SK-N-SH (cell line): Measurements from ENCODE around the gene RPL11.

Source experiments
- EP300 ChIP-seq, 2 experiments: IDR thresholded peaks; 2 replicates each; pipeline versions ENCODE4 v1.4.0 to v1.6.1; 2012; ENCODE audit warnings: borderline replicate concordance in 1 of 2, low read depth in 1 of 2, low read length in 1 of 2
- MXI1 ChIP-seq: IDR thresholded peaks from 2 replicates; pipeline ENCODE4 v1.6.1; 2012; ENCODE audit warnings: mild to moderate bottlenecking, low read depth, low read length, improper control_type of control experiment
- NRF1 ChIP-seq: IDR thresholded peaks from 2 replicates; pipeline ENCODE4 v1.6.1; 2012; ENCODE audit warnings: low read depth, mild to moderate bottlenecking, low read length
- POLR2AphosphoS5 ChIP-seq: IDR thresholded peaks from 2 replicates; pipeline ENCODE4 v1.6.1; 2012; ENCODE audit warnings: low read depth, low read length
- RCOR1 ChIP-seq: fragments of 150-350 bp; IDR thresholded peaks from 2 replicates; pipeline ENCODE4 v1.6.1; 2017; ENCODE audit warnings: antibody characterized with exemption, low read length
- YY1 ChIP-seq: IDR thresholded peaks from 2 replicates; pipeline ENCODE4 v1.4.0; 2012; ENCODE audit warnings: low read depth, mild to moderate bottlenecking
- TF ChIP-seq, protein P1 (sequence below): IDR thresholded peaks from 2 replicates; pipeline ENCODE4 v1.6.1; 2012; ENCODE audit warnings: mild to moderate bottlenecking, low read depth, low read length, moderate library complexity
- TF ChIP-seq, protein P2 (sequence below): IDR thresholded peaks from 2 replicates; pipeline ENCODE4 v1.4.0; 2012; ENCODE audit warnings: low read depth, borderline replicate concordance
- TF ChIP-seq, protein P3 (sequence below): fragments of 200-600 bp; sonication (generic); IDR thresholded peaks from 2 replicates; pipeline ENCODE4 v1.6.1; 2017; ENCODE audit warnings: antibody characterized with exemption, mild to moderate bottlenecking, moderate library complexity

DNA sequence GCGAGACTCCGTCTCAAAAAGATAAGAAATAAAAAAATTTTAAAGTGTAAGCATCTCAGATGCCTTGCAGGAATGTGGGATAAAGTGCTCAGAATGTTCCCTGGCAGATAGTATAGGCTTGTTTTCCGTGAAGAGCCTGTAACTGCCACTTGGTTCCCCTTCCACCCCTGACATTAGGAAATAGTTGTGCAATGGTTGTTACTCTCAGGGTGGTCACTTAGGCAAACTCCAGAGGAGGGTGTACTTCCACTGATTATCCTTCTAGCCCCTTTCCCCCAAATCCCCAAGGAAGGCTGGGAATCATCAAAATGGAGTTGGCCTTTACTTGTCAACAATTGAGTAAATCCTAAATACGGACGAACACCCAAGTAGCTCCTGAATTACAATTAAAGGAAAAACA is 10.4 kb downstream of the RPL11 start:
- TF ChIP-seq POLR2AphosphoS5 (no peak), RCOR1 (no peak), NRF1 (no peak), EP300 (IDR thresholded peaks at IDR 0.05; ENCODE audit: borderline replicate concordance in 1 of 2, low read depth in 1 of 2, low read length in 1 of 2) (no peak), YY1 (no peak), MXI1 (no peak)
- TF ChIP-seq, protein P1, sequence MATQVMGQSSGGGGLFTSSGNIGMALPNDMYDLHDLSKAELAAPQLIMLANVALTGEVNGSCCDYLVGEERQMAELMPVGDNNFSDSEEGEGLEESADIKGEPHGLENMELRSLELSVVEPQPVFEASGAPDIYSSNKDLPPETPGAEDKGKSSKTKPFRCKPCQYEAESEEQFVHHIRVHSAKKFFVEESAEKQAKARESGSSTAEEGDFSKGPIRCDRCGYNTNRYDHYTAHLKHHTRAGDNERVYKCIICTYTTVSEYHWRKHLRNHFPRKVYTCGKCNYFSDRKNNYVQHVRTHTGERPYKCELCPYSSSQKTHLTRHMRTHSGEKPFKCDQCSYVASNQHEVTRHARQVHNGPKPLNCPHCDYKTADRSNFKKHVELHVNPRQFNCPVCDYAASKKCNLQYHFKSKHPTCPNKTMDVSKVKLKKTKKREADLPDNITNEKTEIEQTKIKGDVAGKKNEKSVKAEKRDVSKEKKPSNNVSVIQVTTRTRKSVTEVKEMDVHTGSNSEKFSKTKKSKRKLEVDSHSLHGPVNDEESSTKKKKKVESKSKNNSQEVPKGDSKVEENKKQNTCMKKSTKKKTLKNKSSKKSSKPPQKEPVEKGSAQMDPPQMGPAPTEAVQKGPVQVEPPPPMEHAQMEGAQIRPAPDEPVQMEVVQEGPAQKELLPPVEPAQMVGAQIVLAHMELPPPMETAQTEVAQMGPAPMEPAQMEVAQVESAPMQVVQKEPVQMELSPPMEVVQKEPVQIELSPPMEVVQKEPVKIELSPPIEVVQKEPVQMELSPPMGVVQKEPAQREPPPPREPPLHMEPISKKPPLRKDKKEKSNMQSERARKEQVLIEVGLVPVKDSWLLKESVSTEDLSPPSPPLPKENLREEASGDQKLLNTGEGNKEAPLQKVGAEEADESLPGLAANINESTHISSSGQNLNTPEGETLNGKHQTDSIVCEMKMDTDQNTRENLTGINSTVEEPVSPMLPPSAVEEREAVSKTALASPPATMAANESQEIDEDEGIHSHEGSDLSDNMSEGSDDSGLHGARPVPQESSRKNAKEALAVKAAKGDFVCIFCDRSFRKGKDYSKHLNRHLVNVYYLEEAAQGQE: no peak
- TF ChIP-seq, protein P2, sequence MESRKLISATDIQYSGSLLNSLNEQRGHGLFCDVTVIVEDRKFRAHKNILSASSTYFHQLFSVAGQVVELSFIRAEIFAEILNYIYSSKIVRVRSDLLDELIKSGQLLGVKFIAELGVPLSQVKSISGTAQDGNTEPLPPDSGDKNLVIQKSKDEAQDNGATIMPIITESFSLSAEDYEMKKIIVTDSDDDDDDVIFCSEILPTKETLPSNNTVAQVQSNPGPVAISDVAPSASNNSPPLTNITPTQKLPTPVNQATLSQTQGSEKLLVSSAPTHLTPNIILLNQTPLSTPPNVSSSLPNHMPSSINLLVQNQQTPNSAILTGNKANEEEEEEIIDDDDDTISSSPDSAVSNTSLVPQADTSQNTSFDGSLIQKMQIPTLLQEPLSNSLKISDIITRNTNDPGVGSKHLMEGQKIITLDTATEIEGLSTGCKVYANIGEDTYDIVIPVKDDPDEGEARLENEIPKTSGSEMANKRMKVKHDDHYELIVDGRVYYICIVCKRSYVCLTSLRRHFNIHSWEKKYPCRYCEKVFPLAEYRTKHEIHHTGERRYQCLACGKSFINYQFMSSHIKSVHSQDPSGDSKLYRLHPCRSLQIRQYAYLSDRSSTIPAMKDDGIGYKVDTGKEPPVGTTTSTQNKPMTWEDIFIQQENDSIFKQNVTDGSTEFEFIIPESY: no peak
- TF ChIP-seq, protein P3, sequence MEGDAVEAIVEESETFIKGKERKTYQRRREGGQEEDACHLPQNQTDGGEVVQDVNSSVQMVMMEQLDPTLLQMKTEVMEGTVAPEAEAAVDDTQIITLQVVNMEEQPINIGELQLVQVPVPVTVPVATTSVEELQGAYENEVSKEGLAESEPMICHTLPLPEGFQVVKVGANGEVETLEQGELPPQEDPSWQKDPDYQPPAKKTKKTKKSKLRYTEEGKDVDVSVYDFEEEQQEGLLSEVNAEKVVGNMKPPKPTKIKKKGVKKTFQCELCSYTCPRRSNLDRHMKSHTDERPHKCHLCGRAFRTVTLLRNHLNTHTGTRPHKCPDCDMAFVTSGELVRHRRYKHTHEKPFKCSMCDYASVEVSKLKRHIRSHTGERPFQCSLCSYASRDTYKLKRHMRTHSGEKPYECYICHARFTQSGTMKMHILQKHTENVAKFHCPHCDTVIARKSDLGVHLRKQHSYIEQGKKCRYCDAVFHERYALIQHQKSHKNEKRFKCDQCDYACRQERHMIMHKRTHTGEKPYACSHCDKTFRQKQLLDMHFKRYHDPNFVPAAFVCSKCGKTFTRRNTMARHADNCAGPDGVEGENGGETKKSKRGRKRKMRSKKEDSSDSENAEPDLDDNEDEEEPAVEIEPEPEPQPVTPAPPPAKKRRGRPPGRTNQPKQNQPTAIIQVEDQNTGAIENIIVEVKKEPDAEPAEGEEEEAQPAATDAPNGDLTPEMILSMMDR: no peak
